ENCODE measurements around the gene SLC25A12.

DNA sequence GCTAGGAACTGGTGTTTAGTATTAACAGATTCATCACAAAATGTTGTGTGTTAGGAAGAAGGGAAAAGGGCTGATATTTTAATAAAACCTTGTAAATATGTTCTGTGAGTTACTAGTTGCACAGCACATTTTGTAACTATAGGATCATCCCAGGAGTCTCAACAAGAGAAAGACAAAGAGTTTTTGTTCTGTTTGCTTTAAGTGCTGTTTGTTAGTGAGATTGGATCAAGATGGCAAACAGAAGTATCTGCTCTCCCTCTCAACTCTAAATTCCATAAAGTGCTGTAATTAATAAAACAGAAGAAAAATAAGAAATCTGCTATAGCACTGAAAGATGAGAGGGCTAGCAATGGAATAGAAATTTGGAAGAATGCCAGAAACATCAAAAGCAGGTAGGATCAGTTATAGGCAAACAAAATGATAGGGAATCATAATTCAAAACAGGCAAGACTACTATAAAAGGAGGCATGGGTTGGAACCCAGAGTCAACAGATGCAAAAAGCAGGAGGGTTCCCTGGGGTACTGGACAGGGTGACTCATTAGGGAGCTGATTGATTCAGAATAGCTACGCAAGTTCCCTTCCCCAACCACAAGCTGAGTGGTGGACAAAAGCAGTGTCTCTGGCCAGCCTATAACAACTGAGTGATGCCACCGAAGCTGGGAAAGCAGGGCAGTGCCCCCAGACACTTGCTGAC, 131.0 kb downstream of the SLC25A12 start:
- TF ChIP-seq CTCF (conservative IDR thresholded peaks at IDR 0.05; ENCODE audit: low read depth, low read length) (no peak), EZH2 (IDR thresholded peaks at IDR 0.05; ENCODE audit: borderline replicate concordance, low read depth, low read length, poor library complexity, severe bottlenecking) (no peak)
